Measurements from ENCODE around the gene ASAP3.

Gene ASAP3

DNA sequence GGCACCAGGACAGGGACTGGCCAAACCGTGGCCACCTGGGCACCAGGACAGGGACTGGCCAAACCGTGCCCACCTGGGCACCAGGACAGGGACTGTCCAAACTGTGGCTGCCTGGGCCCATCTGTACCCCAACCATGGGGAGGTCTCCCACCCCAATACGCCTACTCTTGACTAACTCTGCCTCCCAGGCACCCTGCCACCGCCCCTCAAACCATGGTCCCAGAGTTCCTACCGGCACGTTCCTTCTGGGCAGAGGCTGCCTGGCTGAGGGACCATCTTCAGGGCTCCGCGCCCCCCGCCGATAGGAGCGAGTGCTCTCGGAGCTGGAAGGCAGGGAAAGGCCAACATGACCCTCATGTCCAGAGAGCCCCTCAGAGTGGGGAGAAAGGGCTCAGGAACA lies 53.2 kb downstream of the ASAP3 start:
- DNase-seq (ENCODE audit: insufficient read length, low spot score) (no peak), FAIRE-seq (no peak)
- TF ChIP-seq, protein P1, sequence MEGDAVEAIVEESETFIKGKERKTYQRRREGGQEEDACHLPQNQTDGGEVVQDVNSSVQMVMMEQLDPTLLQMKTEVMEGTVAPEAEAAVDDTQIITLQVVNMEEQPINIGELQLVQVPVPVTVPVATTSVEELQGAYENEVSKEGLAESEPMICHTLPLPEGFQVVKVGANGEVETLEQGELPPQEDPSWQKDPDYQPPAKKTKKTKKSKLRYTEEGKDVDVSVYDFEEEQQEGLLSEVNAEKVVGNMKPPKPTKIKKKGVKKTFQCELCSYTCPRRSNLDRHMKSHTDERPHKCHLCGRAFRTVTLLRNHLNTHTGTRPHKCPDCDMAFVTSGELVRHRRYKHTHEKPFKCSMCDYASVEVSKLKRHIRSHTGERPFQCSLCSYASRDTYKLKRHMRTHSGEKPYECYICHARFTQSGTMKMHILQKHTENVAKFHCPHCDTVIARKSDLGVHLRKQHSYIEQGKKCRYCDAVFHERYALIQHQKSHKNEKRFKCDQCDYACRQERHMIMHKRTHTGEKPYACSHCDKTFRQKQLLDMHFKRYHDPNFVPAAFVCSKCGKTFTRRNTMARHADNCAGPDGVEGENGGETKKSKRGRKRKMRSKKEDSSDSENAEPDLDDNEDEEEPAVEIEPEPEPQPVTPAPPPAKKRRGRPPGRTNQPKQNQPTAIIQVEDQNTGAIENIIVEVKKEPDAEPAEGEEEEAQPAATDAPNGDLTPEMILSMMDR (IDR thresholded peaks at IDR 0.05; ENCODE audit: insufficient read depth, missing control alignments): no peak

DNA sequence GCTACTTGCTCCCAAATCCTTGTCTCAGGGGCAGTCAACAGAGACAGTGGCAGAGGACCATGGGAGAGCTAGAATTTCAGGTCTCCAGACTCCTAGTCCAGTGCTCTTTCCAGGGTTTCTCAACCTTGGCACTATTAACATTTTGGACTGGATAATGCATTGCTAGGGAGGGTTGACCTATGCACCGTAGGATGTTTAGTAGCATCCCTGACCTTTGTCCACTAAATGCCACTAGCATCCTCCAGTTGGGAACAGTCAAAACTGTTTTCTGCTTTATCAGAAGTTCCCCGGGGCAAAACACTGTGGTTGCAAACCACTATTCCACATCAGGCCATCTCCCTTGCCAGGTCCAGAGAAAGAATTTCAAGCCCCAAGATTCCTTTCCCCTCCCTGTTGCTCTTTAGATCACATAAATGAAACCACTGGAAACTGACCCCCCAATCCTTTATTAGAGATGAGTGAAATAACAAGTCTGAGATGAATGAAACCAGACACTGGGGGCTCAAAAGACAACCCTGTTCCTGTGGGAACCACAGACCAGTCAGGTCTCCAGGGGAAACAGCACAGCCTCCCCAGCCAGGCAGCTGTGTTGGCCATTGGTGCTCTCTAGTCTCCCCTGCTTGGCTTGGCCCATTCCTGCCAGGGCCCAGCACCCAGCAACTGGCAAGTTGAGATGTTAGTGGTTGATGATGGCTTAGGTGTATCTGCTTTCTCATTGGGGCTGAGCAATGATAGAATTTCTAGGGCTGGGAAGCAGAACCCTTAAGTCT lies 55.7 kb downstream of the ASAP3 start:
- FAIRE-seq: no peak
- TF ChIP-seq, protein P1 (IDR thresholded peaks at IDR 0.05; ENCODE audit: insufficient read depth, missing control alignments): no peak
- no peak for DNase-seq (ENCODE audit: insufficient read length, low spot score)

DNA sequence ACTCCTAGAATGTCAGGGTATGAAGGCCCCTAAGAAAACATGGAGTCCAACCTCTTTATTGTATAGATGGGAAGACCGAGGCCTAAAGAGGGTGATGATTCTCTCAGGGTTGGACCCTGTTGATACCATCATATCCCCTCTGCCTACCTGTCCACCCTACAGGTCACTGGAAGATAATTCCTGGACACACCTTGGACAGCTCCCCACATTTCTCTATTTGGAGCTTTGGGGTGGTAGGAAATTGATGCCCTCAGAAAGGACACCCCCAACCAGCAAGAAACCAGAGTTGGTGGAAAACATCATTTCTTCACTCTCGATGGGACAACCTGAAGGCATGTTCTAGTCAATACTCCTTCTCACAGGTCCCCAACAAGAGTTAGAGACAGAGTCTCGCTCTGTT lies 56.4 kb downstream of the ASAP3 start:
- DNase-seq (ENCODE audit: insufficient read length, low spot score): no peak
- no peak for FAIRE-seq
- TF ChIP-seq, protein P1 (IDR thresholded peaks at IDR 0.05; ENCODE audit: insufficient read depth, missing control alignments): no peak

DNA sequence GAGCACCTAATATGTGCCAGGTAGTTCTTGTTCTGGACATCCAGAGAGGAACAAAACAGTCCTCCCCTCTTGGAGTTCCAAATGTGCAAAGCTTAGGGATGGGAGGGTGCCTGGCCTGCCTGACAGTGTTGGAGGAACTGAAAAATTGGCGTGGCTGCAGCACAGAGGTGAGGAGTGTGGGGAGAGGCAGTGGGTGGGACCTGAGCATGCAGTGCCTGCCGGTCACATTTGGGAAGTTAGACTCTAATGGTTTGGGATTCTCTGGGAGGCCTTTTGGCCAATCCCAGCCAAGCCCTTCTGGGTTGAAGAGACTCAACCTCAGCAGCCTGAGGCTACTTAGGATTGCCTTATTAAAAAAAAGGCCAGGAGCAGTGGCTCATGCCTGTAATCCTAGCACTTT lies 57.2 kb downstream of the ASAP3 start:
- DNase-seq (ENCODE audit: insufficient read length, low spot score) (no peak), FAIRE-seq (no peak)
- TF ChIP-seq, protein P1 (IDR thresholded peaks at IDR 0.05; ENCODE audit: insufficient read depth, missing control alignments): no peak

DNA sequence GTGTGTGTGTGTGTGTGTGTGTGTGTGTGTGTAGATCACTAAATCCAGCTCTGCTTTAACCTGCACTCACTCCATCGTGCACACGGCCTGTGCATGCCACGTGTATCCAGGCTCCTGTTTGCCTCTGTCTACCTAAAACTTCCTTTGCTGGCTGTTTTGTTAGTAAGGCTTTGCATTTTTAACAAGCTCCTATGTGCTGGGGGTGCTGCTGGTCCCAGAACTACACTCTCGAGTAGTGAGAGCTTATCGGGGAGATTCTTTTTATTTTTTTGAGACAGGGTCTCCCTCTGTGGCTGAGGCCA lies 58.8 kb downstream of the ASAP3 start:
- FAIRE-seq: no peak
- TF ChIP-seq, protein P1 (IDR thresholded peaks at IDR 0.05; ENCODE audit: insufficient read depth, missing control alignments): no peak
- no peak for DNase-seq (ENCODE audit: insufficient read length, low spot score)

DNA sequence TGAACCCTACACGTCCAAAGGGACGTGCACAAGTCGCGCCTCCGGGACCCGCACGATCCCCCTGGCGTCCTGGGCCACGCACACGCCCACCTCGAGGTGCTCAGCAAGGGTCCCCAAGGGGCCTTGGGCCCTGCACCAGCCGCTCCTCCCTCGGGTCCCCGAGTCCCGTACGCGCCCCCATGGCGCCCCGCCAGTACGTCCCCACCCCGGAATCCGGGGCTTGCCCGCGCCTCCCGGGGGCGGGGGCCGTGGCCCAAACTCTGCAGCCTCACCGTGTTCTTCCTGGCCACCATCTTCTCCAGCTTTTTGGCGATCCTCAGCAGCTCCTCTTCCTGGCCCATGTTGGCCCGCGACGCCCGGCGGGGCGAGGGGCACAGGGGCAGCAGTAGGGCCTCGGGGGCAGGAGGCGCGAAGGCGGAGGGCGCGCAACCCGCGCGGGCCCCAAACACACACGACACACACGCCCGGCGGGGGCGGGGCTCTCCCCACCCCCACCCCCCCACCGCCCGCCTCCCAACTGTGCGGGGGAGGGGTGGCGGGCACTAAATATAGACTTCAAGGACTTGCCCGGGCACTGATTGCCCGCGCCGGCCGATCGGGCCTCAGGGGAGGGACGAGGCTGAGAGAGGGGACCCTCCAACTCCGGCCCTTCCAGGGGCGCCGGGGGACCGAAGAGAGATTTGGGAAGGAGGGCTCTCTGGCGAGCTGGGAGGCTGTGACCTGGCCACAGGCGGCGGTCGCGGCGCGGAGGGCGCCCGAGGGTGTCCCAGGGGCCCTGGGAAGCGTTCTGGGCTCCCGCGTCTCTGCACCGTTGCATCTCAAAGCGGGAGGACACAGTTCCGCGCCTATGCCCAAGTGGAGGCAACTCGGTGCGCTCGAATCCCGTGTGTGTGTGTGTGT lies 59.4 kb downstream of the ASAP3 start, which contains the start of gene TCEA3:
TSS of gene TCEA3 (minus strand) at position 456 of the 900 bp plus-strand sequence. CDS start at position 341, 115 bp downstream.
- DNase-seq (ENCODE audit: insufficient read length, low spot score) (no peak), FAIRE-seq (no peak)
- TF ChIP-seq, protein P1 (IDR thresholded peaks at IDR 0.05; ENCODE audit: insufficient read depth, missing control alignments): no peak
